Measurements from ENCODE around the gene TPSB2. TPM values are rescaled to one million over a fixed set of nuclear protein-coding genes. Genes with fewer than 3 reads are reported as not detected.
"Not testable (repeated sequence)": the region's sequence is repeated elsewhere in the genome, so short reads cannot be mapped to it uniquely, and the experiment has no call there.

TPSB2 gene
- total RNA-seq, 4 donors from 2014 or later: 7.5 to 304 (median 199) TPM

- no CpG with 5 or more reads among the region's 47 CpGs for WGBS
- H3K4me3 ChIP-seq; DNase-seq (ENCODE audit: extremely low spot score): not testable (repeated sequence)
Observed at GRCh38 chr16:1253701-1254364, 23.8 kb upstream of the TPSB2 start.

DNA sequence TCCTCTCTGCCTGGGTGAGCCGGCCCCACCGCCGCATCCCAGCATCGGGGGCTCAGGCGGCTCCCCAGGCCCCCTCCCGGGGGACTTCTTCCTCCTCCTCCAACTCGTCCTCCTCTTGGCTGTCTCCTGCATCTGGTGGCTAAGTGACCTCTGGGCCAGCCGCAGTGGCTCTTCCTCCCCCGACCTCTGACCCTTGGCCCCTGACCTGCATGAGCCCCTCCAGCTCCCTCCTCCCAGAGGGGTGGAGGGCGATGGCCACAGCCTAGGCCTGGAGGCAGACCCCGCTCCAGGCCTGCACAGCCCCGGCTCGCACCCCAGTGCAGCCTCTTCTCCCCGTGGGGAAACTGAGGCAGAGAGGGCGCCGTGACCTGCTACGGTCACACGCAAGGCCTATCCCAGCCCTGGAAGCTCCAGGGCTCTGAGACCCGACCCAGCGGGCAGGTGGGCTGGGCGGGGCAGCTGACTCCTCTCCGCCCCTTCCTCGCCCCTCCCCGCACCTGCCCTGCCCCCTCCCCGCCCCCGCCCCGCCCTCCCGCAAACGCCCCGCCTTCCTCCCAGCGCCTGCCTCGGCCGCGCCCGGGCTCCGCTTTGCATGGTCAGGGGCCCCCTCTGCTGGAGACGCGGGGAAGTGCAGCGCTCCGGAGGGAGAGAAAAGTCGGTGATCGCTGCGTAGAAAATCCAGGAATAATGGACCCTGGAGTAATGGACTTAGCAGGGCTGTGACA, 19.2 kb upstream of the TPSB2 start:
- H3K9me3 ChIP-seq; intact Hi-C loops (cut with DNase I); H3K4me1 ChIP-seq; H3K4me3 ChIP-seq; H3K27ac ChIP-seq (replicated peaks in 1 of 4); DNase-seq (ENCODE audit: extremely low spot score); H3K36me3 ChIP-seq: not testable (repeated sequence)
- peaks cover 0 to 40% (median 0%) of the 10 kb centered on the region in 4 donors for H3K27me3 ChIP-seq
- WGBS: no CpG with 5 or more reads among the region's 43 CpGs

More at GRCh38 chr16:1253701-1254364, 23.8 kb upstream of the TPSB2 start:
- H3K9me3 ChIP-seq; H3K27ac ChIP-seq (replicated peaks in 1 of 4); H3K36me3 ChIP-seq; intact Hi-C loops (cut with DNase I); H3K4me1 ChIP-seq: not testable (repeated sequence)
- H3K27me3 ChIP-seq: peaks cover 0 to 42% (median under 1%) of the 10 kb centered on the region in 4 donors

DNA sequence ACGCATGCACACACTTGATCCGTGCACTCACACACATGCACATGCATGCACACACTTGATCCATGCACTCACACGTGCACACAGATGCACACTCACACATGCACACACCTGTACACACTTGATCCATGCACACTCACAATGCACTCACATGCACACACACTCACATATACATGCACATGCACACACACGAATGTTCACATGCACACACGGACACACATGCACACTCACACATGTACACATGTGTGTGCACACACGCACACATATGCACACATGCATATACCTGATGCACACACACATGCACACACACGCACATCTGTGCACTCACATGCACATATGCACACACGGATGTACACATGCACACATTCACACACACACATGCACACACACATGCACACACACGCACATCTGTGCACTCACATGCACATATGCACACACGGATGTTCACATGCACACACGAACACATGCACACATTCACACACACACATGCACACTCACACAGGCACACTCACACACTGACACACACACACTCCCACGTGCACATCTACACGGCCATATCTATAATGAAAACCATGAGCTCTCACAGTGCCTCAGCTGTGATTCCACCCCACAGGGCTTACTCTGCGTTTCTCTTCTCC, 18.0 kb upstream of the TPSB2 start:
- DNase-seq (ENCODE audit: extremely low spot score); H3K27ac ChIP-seq (replicated peaks in 1 of 4); H3K36me3 ChIP-seq; H3K4me1 ChIP-seq; intact Hi-C loops (cut with DNase I); H3K9me3 ChIP-seq; H3K4me3 ChIP-seq: not testable (repeated sequence)
- peaks cover 0 to 45% (median 0%) of the 10 kb centered on the region in 4 donors for H3K27me3 ChIP-seq
- WGBS: 73% methylated on average over 12 of the region's 14 CpGs

- peaks cover 0 to 45% (median 0%) of the 10 kb centered on the region in 4 donors for H3K27me3 ChIP-seq
- H3K27ac ChIP-seq (replicated peaks in 1 of 4): no peak overlapping the region
- no peak overlapping the region for H3K4me3 ChIP-seq
- intact Hi-C loops (cut with DNase I): no loop called here
- H3K9me3 ChIP-seq: no peaks in the 10 kb centered on the region
- H3K4me1 ChIP-seq: peaks cover 0 to 4% (median 2%) of the 10 kb centered on the region in 4 donors
- H3K36me3 ChIP-seq: no peaks in the 10 kb centered on the region
- TF ChIP-seq EP300 (IDR thresholded peaks at IDR 0.05) (no peak), CTCF (IDR thresholded peaks at IDR 0.05) (no peak), POLR2A (IDR thresholded peaks at IDR 0.05; ENCODE audit: low read depth) (no peak), POLR2AphosphoS5 (IDR thresholded peaks at IDR 0.05) (no peak)
- WGBS: 46% methylated on average over 18 of the region's 22 CpGs
- DNase-seq (ENCODE audit: extremely low spot score): no peak
Observed at GRCh38 chr16:1245452-1246020, 15.6 kb upstream of the TPSB2 start.

DNA sequence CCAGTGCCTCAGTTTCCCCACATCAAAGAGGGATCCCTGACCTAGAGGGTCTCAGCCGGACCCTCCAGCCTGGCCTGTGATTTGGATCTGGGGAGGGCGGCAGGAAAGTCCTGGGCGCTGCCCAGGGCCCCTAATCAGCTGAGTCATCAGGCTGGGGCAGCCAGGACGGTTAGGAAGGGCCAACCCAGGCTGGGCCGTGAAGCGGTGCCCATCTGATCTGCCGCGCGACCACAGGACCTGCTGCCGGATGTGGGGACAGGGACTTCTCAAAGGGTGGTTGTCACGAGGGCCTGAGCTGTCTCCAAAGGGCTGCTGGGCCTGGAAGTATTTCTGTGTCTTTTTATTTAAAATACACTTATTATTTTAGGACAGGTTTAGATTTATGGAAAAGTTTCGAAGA, 14.9 kb upstream of the TPSB2 start:
- Histone ChIP-seq H3K27me3 (peaks cover 0 to 51% (median 0%) of the 10 kb centered on the region in 4 donors), H3K9me3 (no peaks in the 10 kb centered on the region), H3K27ac (replicated peaks in 1 of 4) (no peak overlapping the region), H3K4me3 (no peak overlapping the region), H3K36me3 (no peaks in the 10 kb centered on the region), H3K4me1 (peaks cover 0 to 4% (median 2%) of the 10 kb centered on the region in 4 donors)
- WGBS: 69% methylated on average over 12 of the region's 12 CpGs
- TF ChIP-seq POLR2A (IDR thresholded peaks at IDR 0.05; ENCODE audit: low read depth): no peak
- intact Hi-C loops (cut with DNase I): no loop called here
- DNase-seq (ENCODE audit: extremely low spot score): no peak

DNA sequence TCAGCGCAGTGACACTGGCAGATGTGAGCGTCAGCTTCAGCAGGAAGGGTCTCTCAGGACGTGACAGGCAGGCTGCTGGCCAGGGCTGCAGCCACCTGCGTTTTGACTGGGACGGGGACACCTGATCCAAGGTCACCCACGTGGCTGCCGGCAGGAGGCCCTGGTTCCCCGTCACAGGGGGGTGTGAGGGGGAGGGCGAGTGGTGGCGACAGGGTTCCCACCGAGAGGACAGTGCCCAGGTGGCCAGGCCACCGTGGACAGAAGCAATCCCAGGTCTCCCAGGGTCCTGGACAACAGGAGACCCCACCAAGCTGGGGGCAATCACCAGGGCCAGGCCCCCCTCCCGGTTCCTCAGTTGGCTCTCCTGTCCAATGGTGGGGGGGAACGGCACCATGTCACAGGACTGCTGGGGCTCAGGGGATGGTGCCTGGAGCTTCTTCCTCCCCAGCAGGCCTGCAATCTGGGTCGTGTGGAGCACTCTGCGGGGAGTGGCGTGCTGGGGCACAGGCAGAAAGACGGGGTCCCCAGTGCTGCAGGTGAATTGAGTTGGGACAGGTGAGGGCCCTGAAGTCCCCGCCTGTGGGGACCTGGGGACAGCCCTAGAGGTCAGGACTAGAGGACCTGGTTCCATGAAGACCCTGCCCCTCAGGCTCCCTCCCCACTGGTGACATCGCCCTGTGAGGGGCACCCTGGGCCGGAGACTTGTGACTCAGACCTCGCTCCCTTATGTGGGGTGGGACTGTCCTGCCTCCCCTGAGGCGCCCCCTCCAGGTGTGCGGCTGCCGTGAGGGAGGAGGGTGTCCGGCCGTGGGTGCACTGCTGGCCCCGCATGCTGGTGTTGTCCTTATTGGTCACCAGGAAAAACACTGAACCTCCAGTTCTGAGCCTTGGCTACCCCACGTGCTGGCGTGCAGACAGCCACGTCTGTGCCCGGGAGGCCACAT, 14.2 kb upstream of the TPSB2 start:
- H3K4me3 ChIP-seq; DNase-seq (ENCODE audit: extremely low spot score); H3K27ac ChIP-seq (replicated peaks in 1 of 4); intact Hi-C loops (cut with DNase I); H3K4me1 ChIP-seq; H3K36me3 ChIP-seq; H3K9me3 ChIP-seq: not testable (repeated sequence)
- H3K27me3 ChIP-seq: peaks cover 0 to 57% (median 0%) of the 10 kb centered on the region in 4 donors
- WGBS: 70% methylated on average over 4 of the region's 32 CpGs

GRCh38 chr16:1243363-1243762, 13.4 kb upstream of the TPSB2 start:
- H3K4me1 ChIP-seq; H3K4me3 ChIP-seq; intact Hi-C loops (cut with DNase I); DNase-seq (ENCODE audit: extremely low spot score); H3K36me3 ChIP-seq; H3K9me3 ChIP-seq; H3K27ac ChIP-seq (replicated peaks in 1 of 4): not testable (repeated sequence)
- 90% methylated on average over 5 of the region's 11 CpGs for WGBS
- peaks cover 0 to 58% (median 0%) of the 10 kb centered on the region in 4 donors for H3K27me3 ChIP-seq

GRCh38 chr16:1241081-1241480, 11.1 kb upstream of the TPSB2 start:
- H3K4me3 ChIP-seq: not testable (repeated sequence)

DNA sequence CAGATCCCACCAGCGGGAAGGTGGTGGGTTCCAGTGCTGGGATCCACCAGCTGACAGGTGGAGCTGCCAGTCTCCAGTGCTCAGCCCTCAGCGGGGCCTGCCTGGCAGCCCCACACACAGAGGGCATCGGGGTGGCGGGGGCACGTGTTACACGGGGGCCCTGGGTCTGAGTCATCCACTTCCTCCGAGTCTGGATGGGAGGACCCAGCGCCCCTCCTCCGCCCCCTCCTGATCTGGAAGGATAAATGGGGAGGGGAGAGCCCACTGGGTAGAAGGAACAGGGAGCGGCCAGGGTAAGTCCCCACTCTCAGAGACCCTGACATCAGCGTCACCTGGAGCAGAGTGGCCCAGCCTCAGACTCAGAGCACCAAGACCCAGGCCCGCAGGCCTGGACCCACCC, 10.5 kb upstream of the TPSB2 start, which contains the start of gene TPSAB1:
Gene TPSAB1, plus strand, starts transcription at position 270 of the 400 bp plus-strand sequence. CDS start 234 bp downstream, outside the sequence.
- peaks cover 0 to 38% (median 0%) of the 10 kb centered on the region in 4 donors for H3K27me3 ChIP-seq
- DNase-seq (ENCODE audit: extremely low spot score); intact Hi-C loops (cut with DNase I); H3K36me3 ChIP-seq; H3K27ac ChIP-seq (replicated peaks in 1 of 4); H3K9me3 ChIP-seq; H3K4me1 ChIP-seq; H3K4me3 ChIP-seq: not testable (repeated sequence)
- no CpG with 5 or more reads among the region's 12 CpGs for WGBS

More at GRCh38 chr16:1241081-1241480, 11.1 kb upstream of the TPSB2 start:
- H3K9me3 ChIP-seq; H3K36me3 ChIP-seq; H3K4me1 ChIP-seq; intact Hi-C loops (cut with DNase I); DNase-seq (ENCODE audit: extremely low spot score); H3K27ac ChIP-seq (replicated peaks in 1 of 4): not testable (repeated sequence)
- WGBS: no CpG with 5 or more reads among the region's 15 CpGs
- peaks cover 0 to 45% (median 0%) of the 10 kb centered on the region in 4 donors for H3K27me3 ChIP-seq

- 88% methylated on average over 6 of the region's 9 CpGs for WGBS
- H3K4me3 ChIP-seq; H3K27ac ChIP-seq (replicated peaks in 1 of 4); intact Hi-C loops (cut with DNase I); H3K4me1 ChIP-seq; H3K36me3 ChIP-seq; DNase-seq (ENCODE audit: extremely low spot score); H3K9me3 ChIP-seq: not testable (repeated sequence)
- H3K27me3 ChIP-seq: peaks cover 0 to 30% (median 0%) of the 10 kb centered on the region in 4 donors
Observed at GRCh38 chr16:1239575-1239974, 9.6 kb upstream of the TPSB2 start.
